Measurements from ENCODE around the gene CELF1. TPM values are rescaled to one million over a fixed set of nuclear protein-coding genes. Genes with fewer than 3 reads are reported as not detected.

CELF1 gene
- total and polyA plus RNA-seq, 9 of the 15 experiments (the other 6 are each of a cell fraction or from before 2014, with no cell fraction given), result 11.3 to 142 (median 77.4) TPM

- peak; percentile 61 for TF ChIP-seq ARID4B (CRISPR knock-in tag; IDR thresholded peaks at IDR 0.05)
- TF ChIP-seq RBM34 (IDR thresholded peaks at IDR 0.05; ENCODE audit: borderline replicate concordance, insufficient read depth, low read length), result no peak
- TF ChIP-seq MAFG (tag; conservative IDR thresholded peaks at IDR 0.05), result peak; percentile 85
- no peak for TF ChIP-seq ZNF174 (CRISPR knock-in tag; IDR thresholded peaks at IDR 0.05)
- peak; percentile 51; the same call in 1 of the 2 replicates for TF ChIP-seq FOXM1 (IDR thresholded peaks at IDR 0.05; ENCODE audit: low read depth)
- no peak for TF ChIP-seq FOXM1 (CRISPR knock-in tag; IDR thresholded peaks at IDR 0.05; ENCODE audit: low read depth)
- no peak for TF ChIP-seq GATAD2A (IDR thresholded peaks at IDR 0.05)
- no peak for TF ChIP-seq BMI1 (IDR thresholded peaks at IDR 0.05; ENCODE audit: low read length)
- peak; percentile 31; the same call in 1 of the 2 replicates for TF ChIP-seq ETV5 (CRISPR knock-in tag; IDR thresholded peaks at IDR 0.05; ENCODE audit: low read depth)
- no peak for TF ChIP-seq CBX8 (IDR thresholded peaks at IDR 0.05; ENCODE audit: borderline replicate concordance, extremely low read depth, low read depth, low read length, poor library complexity, severe bottlenecking)
- 0 out of 2 replicates have a peak, but pooled peaks have one; percentile 27 for TF ChIP-seq ZNF212 (CRISPR knock-in tag; IDR thresholded peaks at IDR 0.05)
- no peak for TF ChIP-seq DEAF1 (CRISPR knock-in tag; IDR thresholded peaks at IDR 0.05)
- TF ChIP-seq GABPA (tag; conservative IDR thresholded peaks at IDR 0.05; ENCODE audit: low read depth), result peak; percentile 95
Measured at GRCh38 chr11:47426062-47426956, 126.6 kb downstream of the CELF1 start, which contains the start of gene PSMC3 (continued).
